Measurements from ENCODE around the gene PARD3.
"Not testable (repeated sequence)": the region's sequence is repeated elsewhere in the genome, so short reads cannot be mapped to it uniquely, and the experiment has no call there.

GRCh38 chr10:34644815-34645214 lies 170.3 kb downstream of the PARD3 start:
- TF ChIP-seq CTCF (conservative IDR thresholded peaks at IDR 0.05; ENCODE audit: low read length); EZH2phosphoT487 (IDR thresholded peaks at IDR 0.05; ENCODE audit: borderline replicate concordance): not testable (repeated sequence)

All from Loucy (cell line).